ENCODE results near the gene CHD2.

Gene CHD2

DNA sequence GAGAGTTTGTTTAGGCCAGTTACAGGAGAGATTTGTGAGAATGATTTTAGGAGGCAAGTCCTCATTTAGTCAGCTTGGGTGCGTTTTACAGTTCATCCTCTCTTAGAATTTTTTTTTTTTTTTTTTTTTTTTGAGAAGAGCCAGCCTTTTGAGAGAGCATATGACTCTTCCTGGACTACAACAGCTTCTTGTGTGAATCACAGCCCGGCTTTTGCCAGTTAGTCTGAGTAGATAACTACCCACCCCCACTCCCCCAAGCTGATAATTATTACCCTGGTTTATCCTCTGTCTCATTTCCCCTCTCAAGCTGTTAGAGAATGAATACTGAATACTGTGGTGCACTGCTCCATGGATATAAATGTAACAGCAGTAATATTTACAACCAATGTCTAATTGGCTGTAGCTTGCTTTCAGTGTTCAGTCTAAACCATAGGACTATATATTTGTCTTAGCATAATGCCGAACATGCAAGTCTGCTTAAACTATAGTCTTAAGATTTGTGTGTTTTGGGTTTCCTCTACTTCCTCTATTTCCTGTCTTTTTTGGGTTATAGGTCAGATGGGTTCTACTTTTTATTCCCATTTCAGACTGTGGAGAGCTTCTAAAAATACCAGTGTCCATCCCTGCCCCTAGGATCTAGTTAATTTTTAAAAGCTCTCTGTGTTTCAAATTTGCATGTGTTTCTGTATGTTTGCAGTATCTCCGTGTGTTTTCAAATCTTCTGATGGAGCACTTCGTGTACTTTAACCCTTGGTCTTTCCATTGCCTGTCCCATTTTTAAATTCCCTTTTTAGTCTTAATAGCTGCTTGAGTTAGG lies 8.0 kb downstream of the CHD2 start:
- H3K18ac ChIP-seq (ENCODE audit: low read length) = no peak overlapping the region
- H2BK12ac ChIP-seq (ENCODE audit: low read length) = no peak overlapping the region
- peaks cover 7% of the 10 kb centered on the region in 2 experiments for H3K36me3 ChIP-seq (ENCODE audit: control insufficient read depth in 1 of 2, insufficient read depth in 2 of 2, low read length in 2 of 2)
- H2AFZ ChIP-seq (ENCODE audit: insufficient read depth, low read length, poor library complexity) = no peak overlapping the region
- no peak overlapping the region for H3K27ac ChIP-seq (ENCODE audit: low read depth, low read length)
- peak overlapping the region; percentile 57 for H2BK5ac ChIP-seq (ENCODE audit: low read depth, low read length, poor library complexity)
- no peak overlapping the region for H3K4me2 ChIP-seq (ENCODE audit: low read length)
- no peak overlapping the region for H4K91ac ChIP-seq (ENCODE audit: low read depth, low read length)
- no peak overlapping the region for H3K4me3 ChIP-seq (ENCODE audit: low read depth, low read length)
- H4K8ac ChIP-seq (ENCODE audit: low read depth, low read length) = no peak overlapping the region
- H3K9ac ChIP-seq (ENCODE audit: low read length) = no peak overlapping the region
- H3K79me1 ChIP-seq (ENCODE audit: low read length) = peaks cover 5% of the 10 kb centered on the region
- peaks cover 23% of the 10 kb centered on the region for H3K79me2 ChIP-seq (ENCODE audit: control insufficient read depth, insufficient read depth, low read length, poor library complexity)
- H4K12ac ChIP-seq (ENCODE audit: low read depth, low read length) = no peak overlapping the region
- no CpG with 5 or more reads among the region's 5 CpGs for WGBS (ENCODE audit: extremely low coverage, insufficient coverage, insufficient read length)
- H3K4ac ChIP-seq (ENCODE audit: low read depth, low read length) = peak overlapping the region; percentile 97
- no peaks in the 10 kb centered on the region for H3K27me3 ChIP-seq (ENCODE audit: insufficient read depth, low read length)
- H3K4me1 ChIP-seq (ENCODE audit: control insufficient read depth in 1 of 2, insufficient read depth in 2 of 2, low read length in 2 of 2) = peaks cover 9 to 18% of the 10 kb centered on the region in 2 experiments
- H2AK5ac ChIP-seq (ENCODE audit: low read length) = no peak overlapping the region
- H3K23ac ChIP-seq (ENCODE audit: low read length) = no peak overlapping the region
- peak; percentile 26 to 31 for DNase-seq
- H2BK120ac ChIP-seq (ENCODE audit: insufficient read depth, low read length, poor library complexity) = no peak overlapping the region
- no peak overlapping the region for H3K14ac ChIP-seq (ENCODE audit: low read length)
- H3K9me3 ChIP-seq (ENCODE audit: insufficient read depth, low read depth, low read length) = no peaks in the 10 kb centered on the region

DNA sequence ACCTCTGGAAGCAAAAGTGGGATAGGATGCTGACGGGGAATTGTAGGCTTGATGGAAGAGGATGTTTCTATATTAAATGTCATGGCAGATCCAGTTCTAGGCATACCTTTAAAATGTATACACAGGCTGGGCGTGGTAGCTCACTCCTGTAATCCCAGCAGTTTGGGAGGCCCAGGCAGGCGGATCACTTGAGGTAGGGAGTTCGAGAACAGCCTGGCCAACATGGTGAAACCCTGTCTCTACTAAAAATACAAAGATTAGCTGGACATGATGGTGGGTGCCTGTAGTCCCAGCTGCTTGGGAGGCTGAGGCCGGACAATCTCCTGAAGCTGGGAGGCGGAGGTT lies 8.6 kb downstream of the CHD2 start:
- H3K4ac ChIP-seq (ENCODE audit: low read depth, low read length) = peak overlapping the region; percentile 97
- no peak overlapping the region for H2AFZ ChIP-seq (ENCODE audit: insufficient read depth, low read length, poor library complexity)
- peaks cover 12 to 18% of the 10 kb centered on the region in 2 experiments for H3K4me1 ChIP-seq (ENCODE audit: control insufficient read depth in 1 of 2, insufficient read depth in 2 of 2, low read length in 2 of 2)
- H3K4me3 ChIP-seq (ENCODE audit: low read depth, low read length) = no peak overlapping the region
- H2BK12ac ChIP-seq (ENCODE audit: low read length) = no peak overlapping the region
- no peak overlapping the region for H2BK5ac ChIP-seq (ENCODE audit: low read depth, low read length, poor library complexity)
- H3K18ac ChIP-seq (ENCODE audit: low read length) = no peak overlapping the region
- no peak overlapping the region for H4K12ac ChIP-seq (ENCODE audit: low read depth, low read length)
- peaks cover 7% of the 10 kb centered on the region in 2 experiments for H3K36me3 ChIP-seq (ENCODE audit: control insufficient read depth in 1 of 2, insufficient read depth in 2 of 2, low read length in 2 of 2)
- WGBS (ENCODE audit: extremely low coverage, insufficient coverage, insufficient read length) = no CpG with 5 or more reads among the region's 6 CpGs
- no peak overlapping the region for H3K27ac ChIP-seq (ENCODE audit: low read depth, low read length)
- no peaks in the 10 kb centered on the region for H3K9me3 ChIP-seq (ENCODE audit: insufficient read depth, low read depth, low read length)
- H3K4me2 ChIP-seq (ENCODE audit: low read length) = no peak overlapping the region
- H3K9ac ChIP-seq (ENCODE audit: low read length) = no peak overlapping the region
- H3K23ac ChIP-seq (ENCODE audit: low read length) = no peak overlapping the region
- no peak overlapping the region for H2AK5ac ChIP-seq (ENCODE audit: low read length)
- H3K79me2 ChIP-seq (ENCODE audit: control insufficient read depth, insufficient read depth, low read length, poor library complexity) = peaks cover 23% of the 10 kb centered on the region
- no peak overlapping the region for H2BK120ac ChIP-seq (ENCODE audit: insufficient read depth, low read length, poor library complexity)
- peaks cover 4% of the 10 kb centered on the region for H3K79me1 ChIP-seq (ENCODE audit: low read length)
- no peak overlapping the region for H4K8ac ChIP-seq (ENCODE audit: low read depth, low read length)
- no peak overlapping the region for H3K14ac ChIP-seq (ENCODE audit: low read length)
- H4K91ac ChIP-seq (ENCODE audit: low read depth, low read length) = no peak overlapping the region
- DNase-seq = no peak
- H3K27me3 ChIP-seq (ENCODE audit: insufficient read depth, low read length) = no peaks in the 10 kb centered on the region

DNA sequence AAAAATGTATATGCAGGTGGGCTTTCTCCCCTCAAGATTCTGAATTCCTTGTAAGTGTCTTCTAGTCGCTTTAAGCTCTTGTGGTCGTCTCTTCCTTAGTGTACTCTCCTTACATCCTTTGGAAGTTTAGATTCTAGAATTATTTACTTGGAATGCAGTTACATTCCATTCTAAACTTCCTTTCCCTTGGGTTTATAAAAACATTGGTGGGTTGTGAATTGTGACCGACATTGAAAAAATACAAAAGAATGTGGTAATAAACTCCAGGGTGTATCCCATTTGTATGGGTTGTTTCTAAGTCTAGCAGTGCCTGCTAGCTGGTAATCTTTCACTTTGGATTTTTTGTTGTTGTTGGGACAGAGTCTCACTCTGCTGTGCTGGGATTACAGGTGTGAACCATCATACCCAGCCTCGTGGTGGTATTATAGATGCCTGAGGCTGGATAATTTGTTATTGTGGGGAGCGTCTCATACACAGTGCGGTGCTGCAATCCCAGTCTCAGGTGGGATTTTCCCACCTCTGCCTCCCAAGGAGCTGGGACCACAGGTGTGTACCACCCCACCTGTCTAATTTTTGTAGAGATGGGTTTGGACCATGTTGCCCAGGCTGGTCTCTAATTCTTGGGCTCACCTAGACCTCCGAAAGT lies 9.1 kb downstream of the CHD2 start:
- Histone ChIP-seq H3K36me3 (ENCODE audit: control insufficient read depth in 1 of 2, insufficient read depth in 2 of 2, low read length in 2 of 2) (peaks cover 7% of the 10 kb centered on the region in 2 experiments), H3K79me2 (ENCODE audit: control insufficient read depth, insufficient read depth, low read length, poor library complexity) (peaks cover 23% of the 10 kb centered on the region), H2BK5ac (ENCODE audit: low read depth, low read length, poor library complexity) (no peak overlapping the region), H3K4me2 (ENCODE audit: low read length) (no peak overlapping the region), H2AK5ac (ENCODE audit: low read length) (no peak overlapping the region), H3K9me3 (ENCODE audit: insufficient read depth, low read depth, low read length) (no peaks in the 10 kb centered on the region), H3K79me1 (ENCODE audit: low read length) (peaks cover 2% of the 10 kb centered on the region), H3K23ac (ENCODE audit: low read length) (no peak overlapping the region), H2BK120ac (ENCODE audit: insufficient read depth, low read length, poor library complexity) (no peak overlapping the region), H3K27me3 (ENCODE audit: insufficient read depth, low read length) (no peaks in the 10 kb centered on the region), H3K4me3 (ENCODE audit: low read depth, low read length) (no peak overlapping the region), H2BK12ac (ENCODE audit: low read length) (no peak overlapping the region), H3K9ac (ENCODE audit: low read length) (no peak overlapping the region), H3K4me1 (ENCODE audit: control insufficient read depth in 1 of 2, insufficient read depth in 2 of 2, low read length in 2 of 2) (peaks cover 13 to 18% of the 10 kb centered on the region in 2 experiments), H3K4ac (ENCODE audit: low read depth, low read length) (peak overlapping the region; percentile 97), H3K18ac (ENCODE audit: low read length) (no peak overlapping the region), H3K14ac (ENCODE audit: low read length) (no peak overlapping the region), H3K27ac (ENCODE audit: low read depth, low read length) (no peak overlapping the region), H4K8ac (ENCODE audit: low read depth, low read length) (no peak overlapping the region), H4K12ac (ENCODE audit: low read depth, low read length) (no peak overlapping the region), H4K91ac (ENCODE audit: low read depth, low read length) (no peak overlapping the region), H2AFZ (ENCODE audit: insufficient read depth, low read length, poor library complexity) (peak overlapping the region; percentile 59)
- DNase-seq = no peak
- no CpG with 5 or more reads among the region's 7 CpGs for WGBS (ENCODE audit: extremely low coverage, insufficient coverage, insufficient read length)

DNA sequence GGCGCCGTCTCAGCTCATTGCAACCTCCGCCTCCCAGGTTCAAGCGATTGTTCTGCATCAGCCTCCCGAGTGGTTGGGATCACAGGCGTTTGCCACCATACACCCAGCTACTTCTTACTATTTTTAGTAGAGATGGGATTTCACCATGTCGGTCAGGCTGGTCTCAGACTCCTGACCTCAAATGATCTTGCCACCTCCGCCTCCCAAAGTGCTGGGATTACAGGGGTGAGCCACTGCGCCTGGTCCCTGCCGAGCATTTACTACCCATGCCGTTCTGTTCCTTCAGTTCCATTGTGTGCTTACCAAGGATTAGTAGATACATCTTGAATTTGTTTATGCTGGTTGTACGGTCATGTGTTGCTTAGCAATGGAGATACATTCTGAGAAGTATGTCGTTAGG lies 10.3 kb downstream of the CHD2 start:
- no peak overlapping the region for H3K9ac ChIP-seq (ENCODE audit: low read length)
- WGBS (ENCODE audit: extremely low coverage, insufficient coverage, insufficient read length) = no CpG with 5 or more reads among the region's 13 CpGs
- no peaks in the 10 kb centered on the region for H3K9me3 ChIP-seq (ENCODE audit: insufficient read depth, low read depth, low read length)

More for the DNA sequence above, 10.3 kb downstream of the CHD2 start:
- H3K79me1 ChIP-seq (ENCODE audit: low read length) = peaks cover 3% of the 10 kb centered on the region
- H3K4me1 ChIP-seq (ENCODE audit: control insufficient read depth in 1 of 2, insufficient read depth in 2 of 2, low read length in 2 of 2) = peaks cover 15 to 18% of the 10 kb centered on the region in 2 experiments
- peak overlapping the region; percentile 97 for H3K4ac ChIP-seq (ENCODE audit: low read depth, low read length)
- no peak overlapping the region for H3K4me3 ChIP-seq (ENCODE audit: low read depth, low read length)
- peaks cover 21% of the 10 kb centered on the region for H3K79me2 ChIP-seq (ENCODE audit: control insufficient read depth, insufficient read depth, low read length, poor library complexity)
- H4K12ac ChIP-seq (ENCODE audit: low read depth, low read length) = no peak overlapping the region
- no peak overlapping the region for H2AK5ac ChIP-seq (ENCODE audit: low read length)
- no peak overlapping the region for H4K8ac ChIP-seq (ENCODE audit: low read depth, low read length)
- no peak overlapping the region for H2BK5ac ChIP-seq (ENCODE audit: low read depth, low read length, poor library complexity)
- no peak overlapping the region for H3K27ac ChIP-seq (ENCODE audit: low read depth, low read length)
- no peak overlapping the region for H2BK12ac ChIP-seq (ENCODE audit: low read length)
- peaks cover 7% of the 10 kb centered on the region in 2 experiments for H3K36me3 ChIP-seq (ENCODE audit: control insufficient read depth in 1 of 2, insufficient read depth in 2 of 2, low read length in 2 of 2)
- H3K27me3 ChIP-seq (ENCODE audit: insufficient read depth, low read length) = no peaks in the 10 kb centered on the region
- no peak overlapping the region for H3K18ac ChIP-seq (ENCODE audit: low read length)
- no peak overlapping the region for H4K91ac ChIP-seq (ENCODE audit: low read depth, low read length)
- H3K14ac ChIP-seq (ENCODE audit: low read length) = no peak overlapping the region
- H3K23ac ChIP-seq (ENCODE audit: low read length) = no peak overlapping the region
- peak; percentile 21 to 61 for DNase-seq
- H2BK120ac ChIP-seq (ENCODE audit: insufficient read depth, low read length, poor library complexity) = no peak overlapping the region
- H2AFZ ChIP-seq (ENCODE audit: insufficient read depth, low read length, poor library complexity) = no peak overlapping the region
- H3K4me2 ChIP-seq (ENCODE audit: low read length) = no peak overlapping the region

All from trophoblast cell (in vitro differentiated cells and primary cell).